Nephron (organoid): Measurements from ENCODE around the gene SLC30A2.

Source experiments
- H3K27ac Mint-ChIP-seq, 3 experiments: 2 replicates each; pipeline ENCODE4 v1.8.0; 2020; ENCODE audit warnings: mixed read lengths in 3 of 3, mild to moderate bottlenecking in 2 of 3, moderate library complexity in 1 of 3
- H3K27me3 Mint-ChIP-seq: 2 replicates; pipeline ENCODE4 v1.8.0; 2021; ENCODE audit warnings: low read depth, mild to moderate bottlenecking, moderate library complexity, mixed read lengths
- H3K36me3 Mint-ChIP-seq: 2 replicates; pipeline ENCODE4 v1.8.0; 2020; ENCODE audit warnings: low read depth, mixed read lengths
- H3K4me1 Mint-ChIP-seq: 2 replicates; pipeline ENCODE4 v1.8.0; 2020; ENCODE audit warnings: mixed read lengths
- H3K4me3 Mint-ChIP-seq, 3 experiments: 2 replicates each; pipeline ENCODE4 v1.8.0; 2020; ENCODE audit warnings: mild to moderate bottlenecking in 3 of 3, mixed read lengths in 3 of 3, moderate library complexity in 2 of 3
- H3K9me3 Mint-ChIP-seq: 2 replicates; pipeline ENCODE4 v1.8.0; 2020; ENCODE audit warnings: mixed read lengths
- CTCF ChIP-seq, 3 experiments: fragments of 200-600 bp; sonication (generic); IDR thresholded peaks; one replicate each; pipeline ENCODE4 v1.5.0; 2021; ENCODE audit warnings: antibody characterized with exemption in 3 of 3; ENCODE audit not compliant: unreplicated experiment in 3 of 3

SLC30A2 gene

DNA sequence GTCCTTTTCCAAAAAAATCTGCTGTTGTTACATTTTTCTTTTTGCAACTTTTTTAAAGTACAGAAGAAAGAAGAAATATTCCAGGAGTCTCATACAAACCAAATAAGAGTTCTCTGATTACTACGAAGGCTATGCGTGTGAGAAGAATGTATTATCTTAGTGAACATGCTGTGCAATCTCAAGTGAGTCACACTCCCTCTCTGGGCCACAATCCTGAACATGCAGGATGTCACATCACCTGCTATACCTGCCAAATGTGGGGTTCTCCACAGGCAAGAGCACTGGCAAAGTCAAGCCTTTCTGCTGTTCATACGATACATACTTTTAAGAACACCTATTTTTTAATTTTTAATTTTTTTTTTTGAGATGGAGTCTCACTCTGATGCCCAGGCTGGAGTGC, 43.2 kb upstream of the SLC30A2 start:
- Mint-ChIP-seq H3K27ac (no peak overlapping the region), H3K4me3 (no peak overlapping the region), H3K9me3 (no peaks in the 10 kb centered on the region), H3K27me3 (peaks cover 42% of the 10 kb centered on the region), H3K4me1 (peaks cover 12% of the 10 kb centered on the region), H3K36me3 (no peaks in the 10 kb centered on the region)
- no peak for TF ChIP-seq CTCF (IDR thresholded peaks at IDR 0.05; ENCODE audit: unreplicated experiment in 3 of 3)

DNA sequence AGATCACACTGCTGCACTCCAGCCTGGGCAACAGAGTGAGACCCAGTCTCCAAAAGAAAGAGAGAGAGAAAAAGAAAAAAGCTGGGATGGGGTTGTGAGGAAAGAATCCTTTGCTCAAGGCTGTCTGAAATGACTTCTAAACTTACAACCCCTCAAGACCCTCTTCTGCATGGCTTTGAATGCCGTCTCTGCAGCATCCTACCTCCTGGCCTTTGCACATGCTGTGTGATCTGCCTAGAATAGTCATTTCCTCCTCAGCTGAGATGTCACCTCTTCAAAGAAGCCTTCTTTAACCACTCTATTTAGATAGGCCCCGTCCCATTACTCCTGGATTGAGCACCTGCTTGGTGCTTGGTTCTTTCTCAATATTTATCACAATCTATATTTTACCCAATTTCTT, 38.9 kb upstream of the SLC30A2 start:
- Mint-ChIP-seq H3K27me3 (peaks cover 21% of the 10 kb centered on the region), H3K36me3 (no peaks in the 10 kb centered on the region), H3K9me3 (no peaks in the 10 kb centered on the region), H3K27ac (no peak overlapping the region), H3K4me1 (no peaks in the 10 kb centered on the region), H3K4me3 (no peak overlapping the region)
- no peak for TF ChIP-seq CTCF (IDR thresholded peaks at IDR 0.05; ENCODE audit: unreplicated experiment in 3 of 3)

- H3K27me3 Mint-ChIP-seq: peaks cover 19% of the 10 kb centered on the region
- no peak for TF ChIP-seq CTCF (IDR thresholded peaks at IDR 0.05; ENCODE audit: unreplicated experiment in 3 of 3)
- H3K4me3 Mint-ChIP-seq: no peak overlapping the region
- H3K4me1 Mint-ChIP-seq: peaks cover 3% of the 10 kb centered on the region
- H3K9me3 Mint-ChIP-seq: no peaks in the 10 kb centered on the region
- H3K27ac Mint-ChIP-seq: no peak overlapping the region
- no peaks in the 10 kb centered on the region for H3K36me3 Mint-ChIP-seq
Observed at GRCh38 chr1:26084091-26084561, 38.2 kb upstream of the SLC30A2 start.

DNA sequence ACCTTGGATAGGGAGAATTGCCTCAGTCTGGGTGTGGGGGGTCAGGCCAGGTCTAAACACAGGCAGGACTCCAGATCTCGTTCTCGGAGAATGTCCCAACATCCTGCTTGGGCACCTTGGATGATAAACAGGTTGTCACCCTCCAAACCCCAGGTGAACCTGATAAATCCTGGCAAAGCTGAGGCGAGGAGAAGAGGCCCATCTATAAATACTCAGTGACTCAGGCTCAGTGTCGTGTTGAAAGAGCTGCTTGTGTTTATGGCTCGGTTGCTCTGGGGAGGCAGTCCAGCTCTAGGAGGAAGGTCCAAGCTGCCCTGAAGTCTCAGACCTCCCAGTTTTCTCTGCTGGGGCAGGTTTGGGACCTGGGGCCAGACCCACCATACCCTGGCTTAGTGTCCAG, 37.3 kb upstream of the SLC30A2 start:
- Mint-ChIP-seq H3K36me3 (no peaks in the 10 kb centered on the region), H3K4me1 (peaks cover 12% of the 10 kb centered on the region), H3K27me3 (peaks cover 19% of the 10 kb centered on the region), H3K27ac (no peak overlapping the region), H3K9me3 (no peaks in the 10 kb centered on the region), H3K4me3 (no peak overlapping the region)
- TF ChIP-seq CTCF (IDR thresholded peaks at IDR 0.05; ENCODE audit: unreplicated experiment in 3 of 3): no peak

DNA sequence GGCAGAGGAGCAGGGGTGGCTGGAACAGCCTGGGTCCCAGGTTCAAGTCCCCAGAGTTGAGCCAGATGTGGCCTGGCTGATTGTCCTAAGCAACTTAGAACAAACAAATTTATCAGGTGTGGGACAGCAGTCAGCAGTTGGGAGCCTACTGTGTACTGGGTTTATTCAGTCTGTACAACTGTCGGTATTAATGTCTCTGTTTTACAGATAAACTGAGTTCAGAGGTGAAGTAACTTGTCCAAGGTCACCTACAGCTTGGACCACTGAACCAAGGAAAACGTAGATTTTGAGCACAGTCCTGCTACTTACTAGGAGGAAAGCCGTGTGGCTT, 36.1 kb upstream of the SLC30A2 start:
- no peaks in the 10 kb centered on the region for H3K36me3 Mint-ChIP-seq
- H3K9me3 Mint-ChIP-seq: no peaks in the 10 kb centered on the region
- peaks cover 12% of the 10 kb centered on the region for H3K4me1 Mint-ChIP-seq
- H3K4me3 Mint-ChIP-seq: no peak overlapping the region
- H3K27me3 Mint-ChIP-seq: peaks cover 19% of the 10 kb centered on the region
- TF ChIP-seq CTCF (IDR thresholded peaks at IDR 0.05; ENCODE audit: unreplicated experiment in 3 of 3): no peak
- no peak overlapping the region for H3K27ac Mint-ChIP-seq

DNA sequence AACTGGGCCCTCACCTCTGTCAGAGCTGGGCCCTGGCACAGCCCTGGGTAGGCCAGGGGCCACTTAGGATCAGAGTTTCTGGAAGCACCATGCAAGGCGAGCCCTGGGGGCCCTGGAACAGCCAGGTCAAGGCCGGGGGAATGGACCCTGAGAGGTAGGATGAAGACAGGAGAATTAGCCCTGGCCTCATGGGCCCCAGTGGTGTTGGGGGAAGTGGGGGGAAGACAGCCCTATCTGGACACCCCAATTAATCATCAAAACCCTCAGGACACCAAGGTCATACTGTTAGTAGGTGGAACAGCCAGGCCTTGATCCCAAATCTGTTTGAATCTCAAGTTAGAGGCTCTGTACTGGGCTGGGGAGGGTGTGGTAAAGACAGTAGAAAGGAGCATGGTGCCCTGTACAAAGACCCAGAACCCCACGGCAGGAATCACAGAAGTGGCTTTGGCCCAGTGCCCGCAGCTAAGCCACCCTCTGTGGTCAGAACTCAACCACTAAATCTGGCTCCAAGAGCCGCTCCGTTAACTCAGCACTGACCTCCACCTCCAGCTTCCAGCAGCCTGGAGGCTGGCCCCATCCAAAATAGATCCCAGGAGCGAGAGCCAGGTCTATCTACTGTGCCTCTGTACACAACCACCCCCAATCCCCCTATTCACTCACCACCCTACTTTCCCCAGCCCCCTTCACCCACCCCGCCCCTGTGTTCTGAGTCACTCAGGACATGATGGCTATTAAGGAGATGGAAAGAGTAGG, 35.5 kb upstream of the SLC30A2 start:
- no peak for TF ChIP-seq CTCF (IDR thresholded peaks at IDR 0.05; ENCODE audit: unreplicated experiment in 3 of 3)
- peaks cover 22% of the 10 kb centered on the region for H3K27me3 Mint-ChIP-seq
- H3K27ac Mint-ChIP-seq: no peak overlapping the region
- no peak overlapping the region for H3K4me3 Mint-ChIP-seq
- no peaks in the 10 kb centered on the region for H3K9me3 Mint-ChIP-seq
- H3K4me1 Mint-ChIP-seq: peaks cover 12% of the 10 kb centered on the region
- H3K36me3 Mint-ChIP-seq: no peaks in the 10 kb centered on the region
